HG03095 (cell line): ENCODE measurements around the gene SRSF9.

Experiments used
- ATAC-seq: cut with Tn5 transposase; IDR thresholded peaks from one replicate; pipeline ENCODE4 v1.9.1; 2021; ENCODE audit warnings: moderate library complexity; ENCODE audit not compliant: unreplicated experiment

SRSF9 gene

DNA sequence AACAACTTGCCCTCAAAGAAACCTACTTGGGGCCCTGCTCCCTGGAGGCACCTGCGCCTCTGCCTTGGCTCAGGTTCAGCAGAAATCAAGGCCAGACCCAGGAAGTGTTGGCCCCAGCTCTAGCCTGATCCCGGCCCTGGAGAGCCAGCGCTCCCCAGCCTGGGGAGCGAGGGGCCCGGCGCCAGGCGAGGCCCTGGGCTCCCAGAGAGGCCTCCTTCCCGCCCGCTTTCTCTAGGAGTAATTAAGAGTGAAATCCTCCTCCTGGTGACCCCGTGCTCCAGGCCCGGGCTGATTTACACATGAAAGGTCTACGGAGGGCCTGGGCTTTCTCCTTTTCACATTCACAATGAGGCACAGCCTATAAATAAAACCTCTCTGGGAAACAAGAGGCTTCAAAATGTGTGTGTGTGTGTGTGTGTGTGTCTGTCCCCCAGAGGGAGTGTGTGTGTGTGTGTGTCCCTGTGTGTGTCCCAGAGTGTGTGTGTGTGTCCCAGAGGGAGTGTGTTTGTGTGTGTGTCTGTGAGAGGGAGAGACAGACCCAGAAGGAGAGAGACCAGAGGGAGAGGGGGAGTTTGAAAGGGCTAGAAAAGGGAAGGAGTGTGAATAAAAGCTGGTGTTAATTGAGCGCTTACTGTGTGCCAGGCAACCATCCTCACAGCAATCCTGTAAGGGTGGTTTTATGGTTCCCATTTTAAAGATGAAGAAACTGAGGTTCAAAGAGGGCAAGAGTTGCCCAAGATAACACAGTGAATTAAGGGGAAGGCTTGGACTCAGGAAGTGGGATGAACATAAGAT lies 55.5 kb downstream of the SRSF9 start:
- no peak for ATAC-seq

- ATAC-seq, result no peak
Observed at GRCh38 chr12:120412421-120412820, 57.1 kb downstream of the SRSF9 start.
